Panc1 (cell line): ENCODE measurements around the gene NAGPA. TPM values are rescaled to one million over a fixed set of nuclear protein-coding genes. Genes with fewer than 3 reads are reported as not detected.
A peak's percentile ranks its signal among the peaks of the same experiment; 100 is the strongest.

Experiments
- ATAC-seq: fragments of 200-7000 bp; cut with Tn5 transposase; 2 replicates; pipeline ENCODE4 v1.9.1; 2020; ENCODE audit warnings: mild to moderate bottlenecking, moderate library complexity
- BruUV-seq: library from RNA; stranded (reverse); fragments of 400-500 nt; replicated peaks from 2 replicates; lab custom pipeline; 2021; lab: Mats Ljungman, UMichigan
- CTCF ChIA-PET: fragments of 300-600 bp; sonication (Branson Sonifier 250); formaldehyde crosslinking; loops from one replicate; lab custom pipeline; 2022; ENCODE audit warnings: antibody characterized with exemption; lab: Charles Lee
- POLR2A ChIA-PET: fragments of 300-600 bp; sonication (Branson Sonifier 250); formaldehyde crosslinking; loops from one replicate; lab custom pipeline; 2022; ENCODE audit warnings: antibody characterized with exemption; lab: Charles Lee
- DNase-seq: peaks from one replicate; pipeline ENCODE4 v3.0.0-alpha.2; 2010; ENCODE audit warnings: low read depth, low spot score
- H3K27ac ChIP-seq: 2 replicates; pipeline ENCODE4 v1.5.1; 2011; ENCODE audit warnings: mild to moderate bottlenecking, low read length, inconsistent platforms
- H3K27me3 ChIP-seq: fragments of 200-500 bp; sonication (Bioruptor generic); 2 replicates; pipeline ENCODE4 v1.6.0; 2014; ENCODE audit warnings: low read length, inconsistent platforms; ENCODE audit not compliant: control insufficient read depth, insufficient read depth
- H3K36me3 ChIP-seq: fragments of 200-500 bp; sonication (Bioruptor generic); 2 replicates; pipeline ENCODE4 v1.5.1; 2014; ENCODE audit warnings: inconsistent platforms, mild to moderate bottlenecking, low read length, moderate library complexity; ENCODE audit not compliant: control insufficient read depth, insufficient read depth
- H3K4me1 ChIP-seq: 2 replicates; pipeline ENCODE4 v1.5.1; 2011; ENCODE audit warnings: inconsistent platforms, mild to moderate bottlenecking, low read length, moderate library complexity; ENCODE audit not compliant: control insufficient read depth, insufficient read depth
- H3K4me3 ChIP-seq, 2 experiments: 2 replicates each; pipeline ENCODE4 v1.5.1; 2011 to 2012; ENCODE audit warnings: low read depth in 2 of 2, low read length in 2 of 2, mild to moderate bottlenecking in 2 of 2, inconsistent platforms in 1 of 2, moderate library complexity in 1 of 2
- H3K9me3 ChIP-seq: fragments of 200-500 bp; sonication (Bioruptor generic); 2 replicates; pipeline ENCODE4 v1.5.1; 2014; ENCODE audit warnings: low read depth, mild to moderate bottlenecking, inconsistent platforms, low read length, moderate library complexity; ENCODE audit not compliant: control insufficient read depth, insufficient read depth
- CTCF ChIP-seq: fragments of 450-650 bp; IDR thresholded peaks from 2 replicates; pipeline ENCODE4 v1.5.1; 2017; ENCODE audit warnings: mild to moderate bottlenecking
- POLR2AphosphoS5 ChIP-seq: IDR thresholded peaks from 2 replicates; pipeline ENCODE4 v1.6.1; 2012; ENCODE audit warnings: mild to moderate bottlenecking, low read depth, low read length, moderate library complexity
- REST ChIP-seq, 2 experiments: IDR thresholded peaks; 2 replicates each; pipeline ENCODE4 v1.6.1; 2011 to 2012; ENCODE audit warnings: low read depth in 2 of 2, control low read depth in 1 of 2, low read length in 1 of 2, mild to moderate bottlenecking in 1 of 2, moderate library complexity in 1 of 2; ENCODE audit not compliant: insufficient read depth in 1 of 2
- SIN3A ChIP-seq: IDR thresholded peaks from 2 replicates; pipeline ENCODE4 v1.6.1; 2012; ENCODE audit warnings: low read depth, mild to moderate bottlenecking, low read length, moderate library complexity, borderline replicate concordance; ENCODE audit not compliant: insufficient read depth
- TCF7L2 ChIP-seq: IDR thresholded peaks from 2 replicates; pipeline ENCODE4 v1.6.1; 2011; ENCODE audit warnings: mild to moderate bottlenecking, low read depth, low read length, inconsistent platforms
- in situ Hi-C: cut with HindIII; loops from 2 replicates; pipeline ENCODE4 v1.10.0; 2016; ENCODE audit warnings: low sequenced_read_pairs, low pct_unique_long_range_greater_than_20kb
- intact Hi-C: fragments of 100-400 bp; cut with micrococcal nuclease; formaldehyde crosslinking; loops from one replicate; pipeline ENCODE4 v1.10.0; 2022; ENCODE audit not compliant: unreplicated experiment
- total RNA-seq: library from RNA; stranded (reverse); gene quantifications from one replicate; pipeline ENCODE4 v1.2.1, GENCODE V29; 2021; ENCODE audit not compliant: unreplicated experiment

NAGPA gene
- total RNA-seq, 1 experiment from 2014 or later: 19.2 TPM

- Histone ChIP-seq H3K27ac (peak overlapping the region; percentile 87), H3K4me3 (peak overlapping the region; percentile 57 to 84), H3K4me1 (peaks cover 11% of the 10 kb centered on the region), H3K36me3 (no peaks in the 10 kb centered on the region), H3K27me3 (no peaks in the 10 kb centered on the region), H3K9me3 (no peaks in the 10 kb centered on the region)
- BruUV-seq: TSS peak; percentile 85
- no peak for TF ChIP-seq POLR2AphosphoS5
- TF ChIP-seq CTCF: no peak
- no peak for TF ChIP-seq SIN3A
- no peak for TF ChIP-seq TCF7L2
- no peak for TF ChIP-seq REST (IDR thresholded peaks at IDR 0.05; ENCODE audit: insufficient read depth in 1 of 2, low read depth in 2 of 2, low read length in 1 of 2)
- no peak for DNase-seq
- ChIA-PET CTCF (interaction anchor here (0.8 kb wide), 1 partner anchor 8 kb away, joined by 7 read pairs; no protein-coding TSS in a partner anchor), POLR2A (interaction anchor here (0.6 to 0.7 kb wide), 3 partner anchors 15 to 313 kb away, joined by 3 to 5 read pairs (median 4); no protein-coding TSS in a partner anchor)
- in situ Hi-C loops: no loop called here
- intact Hi-C loops: no loop called here
- no peak for ATAC-seq
Observed at GRCh38 chr16:5034167-5034523, 410 bp upstream of the NAGPA start.

- H3K4me3 ChIP-seq: peak overlapping the region; percentile 57 to 84
- no peak for DNase-seq
- no TSS peak for BruUV-seq
- intact Hi-C loops: no loop called here
- no peak for ATAC-seq
- no peaks in the 10 kb centered on the region for H3K9me3 ChIP-seq
- ChIA-PET CTCF (no interaction called here), POLR2A (no interaction called here)
- in situ Hi-C loops: no loop called here
- H3K36me3 ChIP-seq: no peaks in the 10 kb centered on the region
- peak overlapping the region; percentile 87; the same call in 1 of the 2 replicates for H3K27ac ChIP-seq
- no peaks in the 10 kb centered on the region for H3K27me3 ChIP-seq
- peaks cover 11% of the 10 kb centered on the region for H3K4me1 ChIP-seq
- TF ChIP-seq TCF7L2 (no peak), CTCF (no peak), POLR2AphosphoS5 (no peak), SIN3A (no peak), REST (IDR thresholded peaks at IDR 0.05; ENCODE audit: insufficient read depth in 1 of 2, low read depth in 2 of 2, low read length in 1 of 2) (no peak)
Observed at GRCh38 chr16:5032748-5033167, 977 bp downstream of the NAGPA start.
